OCI-LY7 (cell line): ENCODE results near the gene CEBPB.

ENCODE experiments used
- EZH2phosphoT487 ChIP-seq: fragments of 200-600 bp; sonication (generic); IDR thresholded peaks from 2 replicates; pipeline ENCODE4 v1.6.1; 2018; ENCODE audit warnings: low read depth, borderline replicate concordance, mild to moderate bottlenecking, mixed run types, antibody characterized with exemption, low read length, moderate library complexity, mixed read lengths
- TF ChIP-seq, protein P1 (sequence below): fragments of 200-600 bp; sonication (generic); conservative IDR thresholded peaks from 2 replicates; pipeline ENCODE4 v1.5.1; 2014; ENCODE audit warnings: mild to moderate bottlenecking, antibody characterized with exemption, low read length, moderate library complexity, mixed read lengths

DNA sequence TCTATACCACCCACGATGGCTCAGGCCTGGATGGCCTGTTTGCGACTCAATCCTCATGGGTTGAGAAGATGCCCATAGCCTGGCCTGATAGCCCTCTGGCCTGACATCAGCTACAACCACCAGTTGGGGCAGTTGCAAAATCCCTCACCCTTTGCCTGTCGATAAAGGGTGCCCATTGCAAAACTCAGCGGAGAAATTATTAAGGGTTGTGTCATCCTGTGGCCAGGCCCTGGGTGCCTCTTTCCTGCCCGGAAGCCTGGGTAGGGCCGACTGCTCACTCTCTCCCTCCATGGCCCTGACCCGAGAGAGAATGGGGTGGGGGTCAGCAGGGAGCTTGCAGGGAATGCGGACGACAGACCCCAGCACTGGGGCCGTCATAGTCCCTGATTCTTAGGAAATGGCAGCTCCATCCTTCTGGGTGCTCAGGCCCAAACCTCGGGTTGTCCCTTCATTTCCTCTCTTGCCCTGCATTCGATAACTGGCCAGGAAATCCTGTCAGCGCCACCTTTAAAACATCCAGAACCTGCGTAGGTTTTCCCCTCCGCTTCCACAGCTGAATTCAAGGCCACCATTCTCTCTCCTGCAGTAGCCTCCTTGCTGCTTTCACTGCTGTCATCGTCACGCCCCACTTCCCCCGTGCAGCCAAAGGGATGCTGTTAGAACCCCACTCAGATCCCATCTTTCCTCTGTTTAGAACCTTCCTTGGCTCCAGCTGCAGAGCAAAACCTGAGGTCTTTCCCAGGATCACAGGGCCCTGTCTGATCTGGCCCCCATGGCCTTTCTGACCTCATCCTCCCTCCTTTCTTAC, 31.1 kb downstream of the CEBPB start:
- TF ChIP-seq, protein P1, sequence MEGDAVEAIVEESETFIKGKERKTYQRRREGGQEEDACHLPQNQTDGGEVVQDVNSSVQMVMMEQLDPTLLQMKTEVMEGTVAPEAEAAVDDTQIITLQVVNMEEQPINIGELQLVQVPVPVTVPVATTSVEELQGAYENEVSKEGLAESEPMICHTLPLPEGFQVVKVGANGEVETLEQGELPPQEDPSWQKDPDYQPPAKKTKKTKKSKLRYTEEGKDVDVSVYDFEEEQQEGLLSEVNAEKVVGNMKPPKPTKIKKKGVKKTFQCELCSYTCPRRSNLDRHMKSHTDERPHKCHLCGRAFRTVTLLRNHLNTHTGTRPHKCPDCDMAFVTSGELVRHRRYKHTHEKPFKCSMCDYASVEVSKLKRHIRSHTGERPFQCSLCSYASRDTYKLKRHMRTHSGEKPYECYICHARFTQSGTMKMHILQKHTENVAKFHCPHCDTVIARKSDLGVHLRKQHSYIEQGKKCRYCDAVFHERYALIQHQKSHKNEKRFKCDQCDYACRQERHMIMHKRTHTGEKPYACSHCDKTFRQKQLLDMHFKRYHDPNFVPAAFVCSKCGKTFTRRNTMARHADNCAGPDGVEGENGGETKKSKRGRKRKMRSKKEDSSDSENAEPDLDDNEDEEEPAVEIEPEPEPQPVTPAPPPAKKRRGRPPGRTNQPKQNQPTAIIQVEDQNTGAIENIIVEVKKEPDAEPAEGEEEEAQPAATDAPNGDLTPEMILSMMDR: no peak
- TF ChIP-seq EZH2phosphoT487: no peak
